HCT116 (cell line): Measurements from ENCODE around the gene SMC4.

Experiments used
- CTCF ChIP-seq, 3 experiments: fragments of 200-600 bp in 1 of 3; sonication (generic) in 1 of 3; IDR thresholded peaks in 2 of 3; conservative IDR thresholded peaks in 1 of 3; 2 replicates each; pipeline ENCODE4 v1.5.1; 2012 to 2017; ENCODE audit warnings: low read depth in 2 of 3, low read length in 2 of 3, antibody characterized with exemption in 1 of 3, borderline replicate concordance in 1 of 3, control low read depth in 1 of 3, mild to moderate bottlenecking in 1 of 3, mixed read lengths in 1 of 3, mixed run types in 1 of 3, moderate library complexity in 1 of 3; ENCODE audit not compliant: insufficient read depth in 1 of 3
- EZH2 ChIP-seq: fragments of 200-600 bp; sonication (generic); IDR thresholded peaks from 2 replicates; pipeline ENCODE4 v1.6.1; 2017; ENCODE audit warnings: antibody characterized with exemption, mixed run types
- FOSL1 ChIP-seq: IDR thresholded peaks from 2 replicates; pipeline ENCODE4 v1.6.1; 2012; ENCODE audit warnings: low read depth
- POLR2AphosphoS5 ChIP-seq: IDR thresholded peaks from 2 replicates; pipeline ENCODE4 v1.6.1; 2011; ENCODE audit warnings: mild to moderate bottlenecking, low read depth, low read length, moderate library complexity
- SRF ChIP-seq: IDR thresholded peaks from 2 replicates; pipeline ENCODE4 v1.6.1; 2012; ENCODE audit warnings: low read depth
- TCF7L2 ChIP-seq: IDR thresholded peaks from 2 replicates; pipeline ENCODE4 v1.7.0; 2011; ENCODE audit warnings: borderline replicate concordance, inconsistent platforms; ENCODE audit not compliant: insufficient read depth, insufficient read length; ENCODE audit errors: extremely low read depth
- YY1 ChIP-seq: IDR thresholded peaks from 2 replicates; pipeline ENCODE4 v1.6.1; 2011; ENCODE audit warnings: low read length, low read depth, moderate library complexity, mild to moderate bottlenecking; ENCODE audit not compliant: insufficient replicate concordance; ENCODE audit errors: extremely low read depth

- TF ChIP-seq CTCF (IDR thresholded peaks at IDR 0.05 in 2 of 3, conservative IDR thresholded peaks at IDR 0.05 in 1 of 3; ENCODE audit: borderline replicate concordance in 1 of 3, insufficient read depth in 1 of 3, low read depth in 2 of 3, low read length in 2 of 3) (no peak), YY1 (no peak), POLR2AphosphoS5 (peak; percentile 30; the same call in 1 of the 2 replicates), SRF (no peak), TCF7L2 (no peak), EZH2 (no peak), FOSL1 (no peak)
These were observed 2.0 kb downstream of the SMC4 start for GRCh38 chr3:160401291-160402095.
